ENCODE measurements around the gene UPK3A.
"Not testable (repeated sequence)": the region's sequence is repeated elsewhere in the genome, so short reads cannot be mapped to it uniquely, and the experiment has no call there.

The UPK3A gene

DNA sequence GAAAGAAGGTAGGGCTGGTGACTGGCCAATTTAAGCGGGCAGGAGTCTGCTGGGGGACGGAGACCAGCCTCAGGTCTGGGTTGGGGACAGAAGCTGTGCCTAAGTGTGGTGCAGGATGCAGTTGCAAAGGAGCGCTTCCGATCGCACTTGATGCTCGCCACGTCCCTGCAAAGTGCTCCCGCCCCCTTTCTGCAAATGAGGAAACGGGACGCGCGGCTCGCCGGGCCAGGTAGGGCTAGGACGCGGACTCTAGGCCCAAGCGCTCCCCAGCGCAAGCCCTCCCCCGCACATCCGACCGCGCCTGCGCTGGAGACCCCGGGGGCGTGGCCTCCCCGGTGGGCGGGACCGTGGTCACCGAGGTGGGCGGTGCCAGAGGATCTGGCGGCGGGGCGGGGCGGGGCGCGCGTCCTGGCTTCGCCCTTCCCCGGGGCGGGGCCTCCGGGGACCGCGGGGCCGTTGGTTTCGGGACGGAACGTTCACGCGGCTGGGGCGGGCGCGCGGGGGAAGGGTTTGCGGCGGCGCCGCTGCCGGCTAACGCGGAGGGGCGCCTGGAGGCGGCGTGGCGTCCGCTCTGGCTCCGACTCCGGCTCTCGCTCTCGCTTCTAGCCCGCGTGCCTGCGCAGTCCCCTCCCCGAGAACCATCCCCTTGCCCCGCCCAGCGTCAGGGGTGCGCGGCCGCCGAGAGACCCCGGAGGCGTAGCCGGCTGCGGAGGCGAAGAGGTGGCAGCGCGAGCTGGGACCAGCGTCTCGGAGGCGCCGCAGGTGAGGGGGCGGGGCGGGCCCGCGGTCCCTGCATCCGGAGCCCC, 24.9 kb downstream of the UPK3A start, which contains the start of gene FAM118A:
Gene FAM118A (plus strand): TSS at position 513 of the 806 bp plus-strand sequence. CDS start 12,446 bp downstream, outside the sequence.
- peak; percentile 80 for DNase-seq (ENCODE audit: low read depth)

DNA sequence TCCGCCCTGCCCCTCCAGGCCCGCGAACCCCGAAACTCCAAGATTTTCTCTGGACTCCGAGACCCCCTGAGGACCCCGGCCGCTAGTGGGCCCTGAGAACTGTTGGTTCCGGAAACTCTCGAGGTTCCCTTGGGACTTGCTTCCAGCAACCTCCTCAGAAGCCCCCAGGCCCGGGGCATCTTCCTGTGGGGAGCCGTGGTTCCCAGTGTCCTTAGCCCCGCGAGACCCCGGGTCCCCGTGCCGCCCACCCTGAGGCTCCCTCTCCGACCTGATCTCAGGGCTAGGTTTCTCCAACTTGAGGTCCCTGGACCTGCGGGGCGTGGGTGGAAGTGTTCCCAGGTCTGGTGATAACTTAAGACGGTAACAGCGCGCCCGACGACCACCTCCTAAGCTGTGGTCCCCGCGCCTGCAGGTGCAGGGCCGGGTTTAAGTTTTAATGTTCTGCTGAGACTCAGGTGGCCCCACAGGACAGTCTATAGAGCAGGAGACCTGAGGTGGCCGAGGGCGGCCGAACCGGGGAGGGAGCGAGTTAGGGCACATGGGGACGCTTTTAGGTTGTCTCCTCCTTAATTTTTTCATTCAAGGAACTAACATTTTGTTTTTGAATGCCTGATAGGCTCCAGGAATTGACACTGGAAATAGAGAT, 25.7 kb downstream of the UPK3A start:
- no peak for DNase-seq (ENCODE audit: low read depth)

DNA sequence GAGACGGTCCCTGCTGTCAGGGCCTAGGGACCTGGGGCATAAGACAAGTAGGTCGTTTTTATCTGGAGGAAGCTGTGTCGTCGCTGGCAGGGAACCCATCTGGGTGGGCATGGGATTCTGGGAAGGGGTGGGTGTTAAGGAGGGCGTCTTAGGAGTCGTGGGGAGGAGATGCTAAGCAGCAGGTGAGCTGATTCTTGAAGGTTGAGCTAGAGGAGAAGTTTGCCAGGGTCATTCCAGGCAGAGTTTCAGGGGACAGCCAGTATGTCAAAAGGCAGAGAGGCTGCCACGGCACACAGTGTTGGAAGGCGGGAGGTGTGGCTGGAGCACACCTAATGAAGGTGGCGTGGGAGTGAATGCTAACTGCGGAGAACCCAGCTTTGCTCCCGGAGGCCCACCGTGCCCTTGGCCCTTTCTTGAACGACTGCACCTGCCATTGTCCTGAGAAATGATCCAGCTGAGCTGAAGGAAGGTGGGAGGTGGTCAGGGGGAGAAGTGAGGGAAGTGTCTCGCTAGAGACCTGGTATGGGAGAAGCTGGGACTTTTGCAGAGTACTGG, 26.3 kb downstream of the UPK3A start:
- no peak for DNase-seq (ENCODE audit: low read depth)

DNA sequence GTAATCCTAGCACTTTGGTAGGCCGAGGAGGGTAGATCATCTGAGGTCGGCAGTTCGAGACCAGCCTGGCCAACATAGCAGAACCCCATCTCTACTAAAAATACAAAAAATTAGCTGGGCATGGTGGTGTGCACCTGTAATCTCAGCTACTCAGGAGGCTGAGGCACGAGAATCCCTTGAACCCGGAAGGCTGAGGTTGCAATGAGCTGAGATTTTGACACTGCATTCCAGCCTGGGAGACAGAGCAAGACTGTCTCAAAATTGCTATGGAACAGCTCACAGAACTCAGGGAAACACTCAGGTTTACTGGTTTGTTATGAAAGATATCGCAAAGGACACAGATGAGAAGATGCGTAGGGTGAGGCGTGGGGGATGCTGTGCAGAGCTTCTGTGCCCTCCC, 27.7 kb downstream of the UPK3A start:
- no peak for DNase-seq (ENCODE audit: low read depth)

DNA sequence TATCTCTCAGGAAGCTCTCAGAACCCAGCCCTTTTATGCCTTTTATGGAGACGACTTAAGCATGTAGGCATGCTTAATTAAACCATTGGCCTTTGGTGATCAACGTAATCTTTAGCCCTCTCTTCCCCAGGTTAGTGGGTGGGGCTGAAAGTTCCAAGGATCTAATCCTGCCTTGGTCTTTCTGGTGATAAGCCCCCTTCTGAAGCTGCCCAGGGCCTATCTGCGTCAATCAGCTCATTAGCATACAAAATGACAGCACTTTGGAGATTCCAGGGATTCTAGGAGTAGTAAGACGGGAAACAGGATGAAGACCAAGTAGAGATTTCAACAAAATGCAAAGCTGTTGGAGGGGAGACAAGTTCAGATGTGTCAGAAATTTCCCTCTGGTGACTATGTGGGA, 28.1 kb downstream of the UPK3A start:
- DNase-seq (ENCODE audit: low read depth) = no peak

DNA sequence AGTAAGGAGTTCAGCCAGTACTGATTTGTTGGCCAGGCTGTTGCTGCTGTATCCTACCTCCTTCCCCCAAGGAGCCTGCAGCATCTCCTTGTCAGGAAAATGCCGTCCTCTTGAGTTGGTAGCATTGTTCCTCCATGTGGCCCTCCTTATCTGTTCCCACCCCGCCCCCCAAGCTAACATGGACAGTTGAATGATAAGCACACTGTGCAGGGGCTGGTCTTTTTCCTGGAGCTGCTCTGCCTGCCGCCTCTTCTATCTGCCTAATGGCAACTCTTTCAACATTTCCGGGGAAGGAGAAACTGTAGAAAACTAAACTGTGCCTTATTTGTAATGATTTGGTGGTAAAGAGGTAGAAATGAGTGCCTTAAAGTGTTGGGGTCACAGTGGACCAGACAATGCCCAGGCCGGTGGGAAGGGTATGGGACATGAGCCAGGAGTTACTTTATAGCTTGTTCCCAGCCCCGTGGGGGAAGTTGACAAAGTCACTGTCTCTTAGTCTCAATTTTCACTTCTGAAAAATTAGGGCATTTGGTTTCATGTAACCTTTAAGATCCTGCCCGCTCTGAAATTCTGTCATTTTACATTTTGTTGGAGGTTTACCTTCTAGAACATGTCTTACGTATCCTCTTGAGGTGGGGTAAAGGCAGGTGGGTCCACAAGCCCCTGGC, 29.4 kb downstream of the UPK3A start:
- no peak for DNase-seq (ENCODE audit: low read depth)

DNA sequence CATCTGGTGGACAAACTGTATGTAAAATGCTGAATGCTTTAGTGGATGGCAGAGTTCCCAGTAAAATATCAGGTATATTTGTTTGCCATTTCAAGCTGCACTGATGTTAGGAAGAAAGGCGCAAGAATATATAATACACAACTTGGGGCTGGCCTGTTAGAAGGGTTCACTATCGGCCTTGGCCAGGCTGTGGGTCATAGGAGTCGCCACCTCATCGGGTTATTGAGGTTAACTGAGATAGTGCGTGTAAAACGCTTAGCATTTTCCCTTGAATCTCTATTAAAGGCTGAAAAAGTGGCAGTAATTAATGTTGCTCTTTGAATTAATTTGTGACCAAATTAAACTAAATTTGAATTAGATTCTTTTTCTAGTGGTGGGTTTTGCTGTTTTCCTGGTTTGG, 30.0 kb downstream of the UPK3A start:
- DNase-seq (ENCODE audit: low read depth) = no peak

DNA sequence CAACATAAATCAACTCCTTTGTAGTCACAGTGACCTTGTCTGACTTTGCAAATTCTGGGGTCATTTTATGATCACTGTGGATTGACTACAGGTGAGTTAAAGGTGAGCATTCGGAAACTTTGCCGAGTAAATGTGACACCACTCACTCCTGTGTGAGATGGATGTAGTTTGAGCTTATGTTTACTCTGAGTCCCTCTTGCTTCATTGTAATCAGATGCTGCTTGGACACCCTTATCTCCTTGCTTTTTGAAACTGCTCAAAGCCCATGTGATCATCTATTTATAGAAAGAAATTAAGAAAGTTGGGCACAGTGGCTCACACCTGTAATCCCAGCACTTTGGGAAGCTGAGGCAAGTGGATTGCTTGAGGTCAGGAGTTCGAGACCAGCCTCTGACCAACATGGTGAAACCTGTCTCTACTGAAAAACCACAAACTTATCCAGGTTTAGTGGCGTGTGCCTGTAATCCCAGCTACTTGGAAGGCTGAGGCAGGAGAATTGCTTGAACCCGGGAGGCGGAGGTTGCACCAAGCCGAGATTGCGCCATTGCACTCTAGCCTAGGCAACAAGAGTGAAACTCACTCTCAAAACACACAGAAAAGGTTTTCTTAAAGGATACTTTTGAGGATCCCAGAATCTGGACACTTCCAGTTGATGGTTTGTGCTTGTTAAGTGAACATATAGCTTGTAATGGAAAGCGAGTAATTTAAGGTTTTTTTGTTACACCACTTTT, 32.2 kb downstream of the UPK3A start:
- no peak for DNase-seq (ENCODE audit: low read depth)

DNA sequence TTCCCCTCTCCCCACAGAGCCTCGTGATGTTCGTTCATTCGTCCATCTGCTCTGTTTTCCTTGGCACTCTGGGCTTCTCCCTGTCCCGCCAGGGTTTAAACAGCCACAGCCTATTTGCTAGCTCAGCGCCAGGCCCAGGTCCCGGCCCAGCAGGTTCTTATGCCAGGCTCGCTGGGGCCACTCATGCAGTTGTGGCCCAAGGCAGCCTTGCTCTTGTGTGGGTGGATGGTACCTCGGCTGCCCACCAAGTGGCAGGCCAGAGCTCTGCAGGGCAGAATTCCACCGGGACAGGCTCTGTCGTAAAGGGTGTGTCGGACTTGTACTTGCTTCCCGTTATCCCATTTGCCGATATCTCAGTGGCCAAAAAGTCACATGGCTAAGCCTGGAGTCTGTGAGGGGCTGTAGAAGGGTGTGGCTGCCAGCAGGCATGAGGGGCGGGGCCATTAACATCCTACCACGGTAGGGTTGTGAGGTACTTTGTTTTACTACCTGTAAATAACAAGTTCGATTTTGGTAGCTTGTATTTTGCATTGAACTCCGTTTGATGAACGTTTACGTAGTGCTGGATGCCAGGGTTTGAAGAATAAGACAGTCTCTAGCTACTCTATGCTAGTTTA, 32.9 kb downstream of the UPK3A start:
- DNase-seq (ENCODE audit: low read depth) = peak; percentile 82

DNA sequence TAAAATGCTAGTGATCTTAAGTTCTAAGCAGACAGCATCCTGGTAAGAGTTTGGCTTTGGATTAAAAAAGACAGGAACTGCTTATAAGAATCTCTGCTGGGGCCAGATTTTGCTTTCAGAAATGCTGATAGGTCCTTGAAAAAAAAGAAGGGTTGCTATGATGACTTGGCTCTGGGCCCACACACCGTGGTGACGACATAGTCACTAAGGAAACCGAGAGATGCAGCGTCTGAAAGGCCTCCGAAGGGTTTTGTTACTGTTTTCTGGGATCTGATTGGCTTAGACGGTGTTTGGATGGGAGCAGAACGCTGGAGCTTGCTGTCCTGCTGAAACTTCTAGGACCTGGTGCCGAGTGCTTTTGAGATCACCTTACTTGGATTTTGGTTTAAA, 33.4 kb downstream of the UPK3A start:
- peak; percentile 79 for DNase-seq (ENCODE audit: low read depth)

DNA sequence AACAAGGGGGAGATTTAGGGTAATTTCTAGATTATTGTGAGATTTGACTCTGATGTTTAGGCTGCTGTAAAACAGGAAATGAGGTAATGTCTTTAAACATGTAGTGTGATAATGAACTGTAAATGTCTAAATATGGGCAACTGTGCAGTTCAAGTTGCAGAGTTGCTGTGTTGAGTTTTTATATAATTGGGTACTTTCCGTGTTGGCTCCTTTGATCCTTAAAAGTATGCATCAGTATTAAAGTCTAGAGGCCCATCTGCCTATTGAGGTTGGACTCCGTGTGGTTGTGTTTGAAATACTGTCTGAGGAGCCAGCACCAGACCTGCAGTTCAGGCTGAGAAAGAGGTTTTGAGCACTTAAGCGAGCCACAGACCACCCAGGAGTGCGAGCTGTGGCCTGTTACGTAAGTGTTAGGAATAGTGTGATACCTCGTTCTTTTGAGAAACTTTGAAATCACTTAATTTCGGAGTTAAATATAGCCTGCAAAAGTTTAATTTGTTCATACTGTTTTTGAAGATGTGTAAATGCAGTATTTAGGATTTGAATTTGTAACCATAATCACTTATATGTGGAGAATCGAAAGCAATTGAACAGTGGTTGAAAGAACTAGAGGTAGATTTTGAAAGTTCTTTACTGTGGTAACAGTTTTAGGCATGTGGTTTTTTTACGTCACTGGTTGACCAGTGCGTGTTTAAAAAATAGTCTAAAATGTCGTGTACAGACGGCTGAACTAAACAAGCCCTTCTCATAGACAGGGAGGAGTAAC, 34.0 kb downstream of the UPK3A start:
- DNase-seq (ENCODE audit: low read depth) = no peak

DNA sequence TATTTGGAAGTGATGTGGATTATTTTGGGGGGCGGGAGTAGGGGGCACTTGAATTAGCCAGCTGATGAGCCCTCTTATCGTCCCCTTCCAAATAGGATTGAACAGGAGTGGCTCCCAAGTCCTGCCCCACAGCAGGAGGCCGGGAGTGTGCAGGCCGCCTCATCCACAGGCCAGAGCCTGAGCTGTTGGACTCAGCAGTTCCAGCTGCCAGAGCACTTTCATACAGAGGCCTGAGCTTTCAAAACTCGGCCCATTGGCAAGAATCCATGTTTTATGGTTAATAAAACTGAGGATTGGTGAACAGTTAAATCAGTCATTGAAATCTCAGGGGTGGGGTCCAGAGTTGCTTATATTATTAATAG, 34.6 kb downstream of the UPK3A start:
- peak; percentile 61 for DNase-seq (ENCODE audit: low read depth)

DNA sequence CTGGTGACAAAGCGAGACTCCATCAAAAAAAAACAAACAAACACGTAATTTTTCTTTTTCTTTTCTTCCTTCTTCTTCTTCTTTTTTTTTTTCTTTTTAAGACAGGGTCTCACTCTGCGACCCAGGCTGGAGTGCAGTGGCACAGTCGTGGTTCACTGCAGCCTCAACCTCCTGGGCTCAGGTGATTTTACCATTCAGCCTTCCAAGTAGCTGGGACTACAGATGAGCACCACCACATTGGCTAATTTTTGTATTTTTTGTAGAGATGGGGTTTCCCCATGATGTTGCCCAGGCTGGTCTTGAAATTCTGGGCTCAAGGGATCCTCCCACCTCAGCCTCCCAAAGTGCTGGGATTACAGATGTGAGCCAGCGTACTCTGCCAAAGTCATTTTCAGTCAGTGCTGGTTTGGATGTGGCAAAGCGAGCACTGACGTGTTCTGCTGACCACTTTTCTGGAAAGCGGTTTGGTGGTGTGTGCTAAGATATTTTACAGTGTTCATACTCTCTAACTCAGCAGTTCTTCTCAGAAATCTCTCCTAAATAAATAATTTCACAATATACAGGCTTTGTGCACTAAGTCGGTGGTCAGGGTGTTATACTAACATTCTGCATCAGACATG, 35.7 kb downstream of the UPK3A start:
- peak; percentile 91 for DNase-seq (ENCODE audit: low read depth)

DNA sequence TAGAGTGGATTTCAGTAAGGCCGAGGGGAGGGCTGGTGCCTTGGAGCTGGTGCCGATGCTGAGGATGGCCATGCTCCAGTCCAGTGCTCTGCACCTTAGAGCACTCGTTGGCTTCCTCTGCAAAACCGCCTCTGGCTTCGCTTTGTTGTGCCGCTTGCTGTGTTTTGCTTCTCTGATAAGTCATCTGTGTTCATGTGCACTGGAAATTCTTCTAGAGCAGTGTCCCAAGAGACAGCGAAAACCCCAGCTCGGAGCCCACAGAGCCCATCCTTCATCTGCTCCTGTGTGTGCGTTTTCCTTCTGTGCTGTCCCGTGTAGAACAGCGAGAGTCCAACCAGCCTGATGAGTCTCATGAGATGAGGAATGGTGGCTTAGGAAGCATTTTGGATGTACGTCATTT, 37.1 kb downstream of the UPK3A start:
- DNase-seq (ENCODE audit: low read depth) = no peak

DNA sequence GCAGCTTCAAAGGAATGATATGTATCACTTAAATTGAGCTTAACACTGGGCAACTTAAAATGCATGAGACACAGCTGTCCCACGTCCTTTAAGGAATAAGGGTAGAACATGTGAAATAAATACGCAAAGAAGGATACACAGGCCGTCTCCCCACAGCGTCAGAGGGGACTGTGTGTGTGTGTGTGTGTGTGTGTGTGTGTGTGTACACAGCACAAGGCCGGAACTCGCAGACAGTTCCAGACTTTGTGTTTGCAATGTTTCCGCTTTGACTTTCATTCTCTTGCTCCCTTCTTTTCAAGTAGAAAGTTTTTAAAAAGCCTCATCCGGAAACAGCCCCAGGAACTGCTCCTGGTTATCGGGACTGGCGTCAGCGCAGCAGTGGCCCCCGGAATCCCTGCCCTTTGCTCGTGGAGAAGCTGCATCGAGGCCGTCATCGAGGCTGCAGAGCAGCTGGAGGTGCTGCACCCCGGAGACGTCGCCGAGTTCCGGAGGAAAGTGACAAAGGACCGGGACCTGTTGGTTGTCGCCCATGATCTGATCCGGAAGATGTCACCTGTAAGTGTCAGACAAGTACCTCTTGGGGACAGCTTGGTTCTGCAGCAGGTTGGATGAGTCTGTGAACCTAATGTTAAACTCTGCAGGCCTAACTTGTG, 38.2 kb downstream of the UPK3A start:
- no peak for DNase-seq (ENCODE audit: low read depth)

DNA sequence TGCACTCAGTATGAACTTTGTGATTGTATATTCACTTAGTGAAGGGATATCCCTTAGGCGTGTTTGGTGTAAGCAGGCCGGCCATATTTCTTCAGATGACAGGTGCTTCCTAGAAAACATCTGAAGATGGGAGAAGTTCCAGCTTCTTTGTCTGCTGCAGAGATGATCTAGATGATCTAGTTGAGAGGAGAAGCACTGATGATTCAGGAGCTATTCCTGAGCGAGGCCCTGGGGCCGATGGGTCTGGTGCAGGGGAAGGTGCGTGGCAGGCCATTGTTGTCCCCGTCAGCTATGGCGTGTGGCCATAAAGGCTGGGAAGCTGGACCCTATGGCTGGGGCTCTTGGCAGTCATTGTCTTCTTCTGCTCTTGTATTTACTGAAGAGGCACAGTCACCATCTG, 38.9 kb downstream of the UPK3A start:
- DNase-seq (ENCODE audit: low read depth) = no peak

DNA sequence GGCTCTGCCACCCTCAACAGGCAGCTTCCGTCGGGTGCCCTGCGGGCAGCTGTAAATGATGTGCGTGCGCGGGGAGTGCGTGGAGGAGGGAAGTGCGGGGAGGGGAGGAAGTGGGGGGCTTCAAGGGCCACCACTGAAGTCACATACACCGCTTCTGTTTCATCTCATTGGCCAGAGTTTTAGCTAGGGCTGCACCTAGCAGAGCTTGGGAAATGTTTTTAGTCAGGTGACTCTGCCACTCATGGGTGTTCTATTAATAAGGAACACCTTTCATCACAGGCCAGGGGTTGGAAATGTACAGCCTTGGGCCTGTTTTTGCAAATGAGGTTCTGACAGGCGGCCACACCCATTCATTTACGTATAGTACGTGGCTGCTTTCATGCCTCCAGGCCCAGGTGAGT, 39.6 kb downstream of the UPK3A start:
- DNase-seq (ENCODE audit: low read depth) = no peak

DNA sequence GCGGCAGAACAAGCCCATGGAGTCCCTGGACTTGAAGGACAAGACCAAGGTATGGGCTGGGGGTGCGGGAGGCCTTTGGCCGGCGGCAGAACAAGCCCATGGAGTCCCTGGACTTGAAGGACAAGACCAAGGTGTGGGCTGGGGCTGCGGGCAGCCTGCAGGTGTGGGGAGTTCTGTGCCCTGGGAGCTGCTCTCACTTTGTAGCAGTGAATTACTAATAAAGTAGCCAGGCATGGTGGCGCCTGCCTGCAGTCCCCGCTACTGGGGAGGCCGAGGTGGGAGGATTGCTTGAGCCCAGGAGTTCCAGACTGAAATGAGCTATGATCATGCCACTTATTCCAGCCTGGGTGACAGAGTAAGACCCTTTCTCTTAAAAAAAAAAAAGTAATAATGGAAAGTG, 43.5 kb downstream of the UPK3A start:
- not testable (repeated sequence) for DNase-seq (ENCODE audit: low read depth)

DNA sequence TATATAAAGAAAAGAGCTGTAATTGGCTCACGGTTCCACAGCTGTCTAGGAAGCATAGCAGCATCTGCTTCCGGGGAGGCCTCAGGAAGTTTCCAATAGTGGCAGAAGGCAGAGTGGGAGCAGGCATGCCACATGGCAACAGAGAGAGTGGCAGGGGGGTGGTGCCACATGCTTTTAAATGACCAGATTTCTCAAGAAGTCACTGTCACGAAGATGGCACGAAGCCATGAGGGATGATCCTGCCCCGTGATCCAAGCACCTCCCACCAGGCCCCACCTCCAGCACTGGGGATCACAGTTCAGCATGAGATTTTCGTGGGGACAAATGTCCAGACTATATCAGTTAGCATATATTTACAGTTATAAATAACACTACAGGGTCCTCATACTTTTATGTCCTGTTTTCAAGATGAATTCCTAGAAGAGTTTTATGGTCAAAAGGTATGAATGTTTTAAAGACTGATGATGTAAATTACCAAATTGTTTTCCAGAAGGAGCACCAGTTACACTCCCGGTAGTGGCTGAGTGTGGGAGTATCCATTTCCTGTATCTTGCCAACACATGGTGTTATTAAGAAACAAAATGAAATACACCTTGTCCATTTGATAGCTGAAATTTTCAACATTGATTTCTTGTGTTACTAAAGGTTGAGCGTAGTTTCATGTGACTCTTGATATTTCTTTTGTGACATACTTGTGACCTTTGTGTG, 44.2 kb downstream of the UPK3A start:
- no peak for DNase-seq (ENCODE audit: low read depth)
